BJ (cell line): ENCODE measurements around the gene CATSPER4. TPM values are rescaled to one million over a fixed set of nuclear protein-coding genes. Genes with fewer than 3 reads are reported as not detected.
A peak's percentile ranks its signal among the peaks of the same experiment; 100 is the strongest.
"Not testable (repeated sequence)": the region's sequence is repeated elsewhere in the genome, so short reads cannot be mapped to it uniquely, and the experiment has no call there.

ENCODE experiments used
- CTCF ChIA-PET: fragments of 350-600 bp; formaldehyde crosslinking; extraction: SDS; loops from one replicate; lab custom pipeline; 2021; ENCODE audit warnings: antibody characterized with exemption, inconsistent platforms; lab: Yijun Ruan, JAX
- POLR2A ChIA-PET: fragments of 300-600 bp; sonication (Branson Sonifier 250); formaldehyde crosslinking; extraction: SDS; loops from one replicate; lab custom pipeline; 2021; ENCODE audit warnings: antibody characterized with exemption; lab: Charles Lee
- DNase-seq: peaks from one replicate; pipeline ENCODE4 v3.0.0-alpha.2; 2011; ENCODE audit warnings: low read depth
- H3K27me3 ChIP-seq: 2 replicates; pipeline ENCODE4 v1.6.0; 2011; ENCODE audit warnings: low read length; ENCODE audit not compliant: control insufficient read depth, insufficient read depth
- H3K36me3 ChIP-seq: 2 replicates; pipeline ENCODE4 v1.5.1; 2011; ENCODE audit warnings: low read length; ENCODE audit not compliant: control insufficient read depth, insufficient read depth
- H3K4me3 ChIP-seq: 2 replicates; pipeline ENCODE4 v1.5.1; 2011; ENCODE audit warnings: low read depth, mild to moderate bottlenecking, control low read depth, low read length
- CTCF ChIP-seq: IDR thresholded peaks from 2 replicates; pipeline ENCODE4 v1.5.1; 2011; ENCODE audit warnings: low read depth, mild to moderate bottlenecking, control low read depth, inconsistent platforms, low read length, moderate library complexity; ENCODE audit not compliant: insufficient read depth
- polyA plus RNA-seq: library from polyadenylated mRNA; depleted of rRNA; stranded (reverse); fragments of >200 nt; gene quantifications from 2 replicates; pipeline ENCODE4 v1.2.3, GENCODE V29; 2011

Gene CATSPER4
- polyA plus RNA-seq, 1 experiment = not detected

- TF ChIP-seq CTCF = no peak
- Histone ChIP-seq H3K27me3 (peaks cover 16% of the 10 kb centered on the region), H3K36me3 (no peaks in the 10 kb centered on the region), H3K4me3 (peak overlapping the region; percentile 34)
- ChIA-PET POLR2A (no interaction called here), CTCF (interaction anchor here (0.7 to 6.3 kb wide), 3 partner anchors 9 to 13 kb away, joined by 3 to 46 read pairs (median 5); partner anchors contain the start of gene CEP85)
- DNase-seq = no peak
Observed at GRCh38 chr1:26225033-26225831, 34.8 kb downstream of the CATSPER4 start.

- POLR2A ChIA-PET, H3K36me3 ChIP-seq, H3K27me3 ChIP-seq, DNase-seq, H3K4me3 ChIP-seq: not testable (repeated sequence)
- CTCF ChIA-PET = interaction anchor here (1.1 to 2.3 kb wide), 3 partner anchors 9 to 67 kb away, joined by 3 to 9 read pairs (median 3); partner anchors contain the start of genes ZNF593 and ZNF593OS
Observed at GRCh38 chr1:26230682-26231081, 40.3 kb downstream of the CATSPER4 start.

- Histone ChIP-seq H3K36me3 (no peaks in the 10 kb centered on the region), H3K27me3 (no peaks in the 10 kb centered on the region), H3K4me3 (peak within 1 kb of the TSS; percentile 64)
- TF ChIP-seq CTCF = peak; percentile 91
- CTCF ChIA-PET = interaction anchor here (0.7 to 4.7 kb wide), 30 partner anchors 10 to 198 kb away, joined by 3 to 46 read pairs (median 4); partner anchors contain the start of genes C1orf232, SH3BGRL3, ZNF593 and ZNF593OS
- POLR2A ChIA-PET = no interaction called here
- DNase-seq = peak; percentile 70
Observed at GRCh38 chr1:26233903-26234643, 43.7 kb downstream of the CATSPER4 start, which contains the start of gene CEP85. TSS of gene CEP85 (plus strand) at chr1:26234200. CDS start at chr1:26239784, 5,584 bp downstream.

GRCh38 chr1:26234644-26235370, 44.4 kb downstream of the CATSPER4 start:
- POLR2A ChIA-PET = no interaction called here
- peak overlapping the region; percentile 64 for H3K4me3 ChIP-seq
- no peak for DNase-seq
- H3K36me3 ChIP-seq = no peaks in the 10 kb centered on the region
- CTCF ChIA-PET = interaction anchor here (0.7 to 4.7 kb wide), 27 partner anchors 9 to 199 kb away, joined by 3 to 46 read pairs (median 5); partner anchors contain the start of genes C1orf232, SH3BGRL3, ZNF593 and ZNF593OS
- TF ChIP-seq CTCF = peak; percentile 19; the same call in 1 of the 2 replicates
- H3K27me3 ChIP-seq = no peaks in the 10 kb centered on the region

GRCh38 chr1:26237230-26237966, 47.0 kb downstream of the CATSPER4 start:
- Histone ChIP-seq H3K36me3 (no peaks in the 10 kb centered on the region), H3K27me3 (no peaks in the 10 kb centered on the region), H3K4me3 (no peak overlapping the region)
- TF ChIP-seq CTCF = no peak
- POLR2A ChIA-PET = no interaction called here
- no peak for DNase-seq
- CTCF ChIA-PET = interaction anchor here (1.1 to 1.6 kb wide), 3 partner anchors 38 to 180 kb away, joined by 3 read pairs; no protein-coding TSS in a partner anchor
